Nephron (organoid): ENCODE results near the gene IRF2.

ENCODE experiments used
- H3K27ac Mint-ChIP-seq, 3 experiments: 2 replicates each; pipeline ENCODE4 v1.8.0; 2020; ENCODE audit warnings: mixed read lengths in 3 of 3, mild to moderate bottlenecking in 2 of 3, moderate library complexity in 1 of 3
- H3K27me3 Mint-ChIP-seq: 2 replicates; pipeline ENCODE4 v1.8.0; 2021; ENCODE audit warnings: low read depth, mild to moderate bottlenecking, moderate library complexity, mixed read lengths
- H3K36me3 Mint-ChIP-seq: 2 replicates; pipeline ENCODE4 v1.8.0; 2020; ENCODE audit warnings: low read depth, mixed read lengths
- H3K4me1 Mint-ChIP-seq: 2 replicates; pipeline ENCODE4 v1.8.0; 2020; ENCODE audit warnings: mixed read lengths
- H3K4me3 Mint-ChIP-seq, 3 experiments: 2 replicates each; pipeline ENCODE4 v1.8.0; 2020; ENCODE audit warnings: mild to moderate bottlenecking in 3 of 3, mixed read lengths in 3 of 3, moderate library complexity in 2 of 3
- H3K9me3 Mint-ChIP-seq: 2 replicates; pipeline ENCODE4 v1.8.0; 2020; ENCODE audit warnings: mixed read lengths
- CTCF ChIP-seq, 3 experiments: fragments of 200-600 bp; sonication (generic); IDR thresholded peaks; one replicate each; pipeline ENCODE4 v1.5.0; 2021; ENCODE audit warnings: antibody characterized with exemption in 3 of 3; ENCODE audit not compliant: unreplicated experiment in 3 of 3

The IRF2 gene

GRCh38 chr4:184473499-184474262 lies 669 bp downstream of the IRF2 start:
- no peaks in the 10 kb centered on the region for H3K36me3 Mint-ChIP-seq
- H3K4me1 Mint-ChIP-seq: peaks cover 33% of the 10 kb centered on the region
- peak overlapping the region; percentile 98 to 100 (median 99) for H3K4me3 Mint-ChIP-seq
- H3K27ac Mint-ChIP-seq: peak overlapping the region; percentile 98 to 99 (median 99)
- H3K9me3 Mint-ChIP-seq: no peaks in the 10 kb centered on the region
- no peaks in the 10 kb centered on the region for H3K27me3 Mint-ChIP-seq
- TF ChIP-seq CTCF (IDR thresholded peaks at IDR 0.05; ENCODE audit: unreplicated experiment in 3 of 3): no peak

GRCh38 chr4:184472614-184473498 lies 1.5 kb downstream of the IRF2 start:
- H3K27ac Mint-ChIP-seq: peak overlapping the region; percentile 93 to 98 (median 96)
- peak in 1 of 3 experiments; percentile 7 for TF ChIP-seq CTCF (IDR thresholded peaks at IDR 0.05; ENCODE audit: unreplicated experiment in 3 of 3)
- H3K36me3 Mint-ChIP-seq: no peaks in the 10 kb centered on the region
- peaks cover 30% of the 10 kb centered on the region for H3K4me1 Mint-ChIP-seq
- H3K27me3 Mint-ChIP-seq: no peaks in the 10 kb centered on the region
- H3K9me3 Mint-ChIP-seq: no peaks in the 10 kb centered on the region
- H3K4me3 Mint-ChIP-seq: peak overlapping the region; percentile 90 to 98 (median 95)

GRCh38 chr4:184471881-184472613 lies 2.3 kb downstream of the IRF2 start:
- no peaks in the 10 kb centered on the region for H3K27me3 Mint-ChIP-seq
- peaks cover 23% of the 10 kb centered on the region for H3K4me1 Mint-ChIP-seq
- H3K9me3 Mint-ChIP-seq: no peaks in the 10 kb centered on the region
- peak overlapping the region; percentile 93 to 98 (median 96) for H3K27ac Mint-ChIP-seq
- no peaks in the 10 kb centered on the region for H3K36me3 Mint-ChIP-seq
- H3K4me3 Mint-ChIP-seq: peak overlapping the region; percentile 90 to 98 (median 95)
- no peak for TF ChIP-seq CTCF (IDR thresholded peaks at IDR 0.05; ENCODE audit: unreplicated experiment in 3 of 3)

GRCh38 chr4:184470785-184471110 lies 3.6 kb downstream of the IRF2 start:
- H3K27ac Mint-ChIP-seq: no peak overlapping the region
- H3K36me3 Mint-ChIP-seq: peaks cover 4% of the 10 kb centered on the region
- H3K9me3 Mint-ChIP-seq: no peaks in the 10 kb centered on the region
- H3K4me1 Mint-ChIP-seq: peaks cover 14% of the 10 kb centered on the region
- peak overlapping the region in 2 of 3 experiments; percentile 17 to 23 for H3K4me3 Mint-ChIP-seq
- TF ChIP-seq CTCF (IDR thresholded peaks at IDR 0.05; ENCODE audit: unreplicated experiment in 3 of 3): no peak
- no peaks in the 10 kb centered on the region for H3K27me3 Mint-ChIP-seq

- Mint-ChIP-seq H3K4me1 (peaks cover 9% of the 10 kb centered on the region), H3K9me3 (no peaks in the 10 kb centered on the region), H3K4me3 (no peak overlapping the region), H3K27me3 (no peaks in the 10 kb centered on the region), H3K36me3 (peaks cover 8% of the 10 kb centered on the region), H3K27ac (no peak overlapping the region)
- no peak for TF ChIP-seq CTCF (IDR thresholded peaks at IDR 0.05; ENCODE audit: unreplicated experiment in 3 of 3)
Measured at GRCh38 chr4:184466634-184467033, 7.7 kb downstream of the IRF2 start.
